ENCODE measurements around the gene MAJIN.

DNA sequence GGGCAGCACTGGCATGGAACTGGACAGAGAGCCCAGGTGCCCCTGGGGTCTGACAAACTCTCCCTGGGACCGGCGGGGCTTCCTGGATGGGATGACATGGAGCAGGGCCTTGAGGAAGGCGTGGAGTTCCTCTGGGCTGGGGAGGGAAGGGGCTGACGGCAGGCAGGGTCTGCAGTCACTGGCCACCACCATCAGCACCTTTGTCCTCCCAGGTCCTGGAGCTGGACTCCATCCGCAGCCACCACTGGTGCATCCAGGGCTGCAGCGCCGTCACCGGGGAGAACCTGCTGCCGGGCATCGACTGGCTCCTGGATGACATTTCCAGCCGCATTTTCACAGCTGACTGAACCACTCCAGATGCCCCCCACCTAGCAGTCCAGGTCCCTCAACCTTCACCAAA is 49.6 kb upstream of the MAJIN start:
- TF ChIP-seq CTCF (IDR thresholded peaks at IDR 0.05; ENCODE audit: low read depth, low read length) (no peak), EZH2phosphoT487 (IDR thresholded peaks at IDR 0.05; ENCODE audit: low read depth) (no peak)

Data from OCI-LY3 (cell line).